Thyroid gland (tissue), 4 donors: Measurements from ENCODE around the gene NEK2.

ENCODE experiments used
- POLR2A ChIP-seq, 2 donors: fragments of 450-650 bp; IDR thresholded peaks; one replicate each; pipeline ENCODE4 v1.6.1; 2017; ENCODE audit warnings: antibody characterized with exemption in 2 of 2, mild to moderate bottlenecking in 2 of 2, moderate library complexity in 1 of 2
- TF ChIP-seq, protein P1 (sequence below), 6 experiments: fragments of 200-600 bp in 3 of 6; fragments of 450-650 bp in 3 of 6; sonication (generic) in 3 of 6; IDR thresholded peaks; one replicate each; pipeline ENCODE4 v1.5.1; 2016 to 2019; ENCODE audit warnings: antibody characterized with exemption in 6 of 6, mild to moderate bottlenecking in 2 of 6, inconsistent platforms in 1 of 6, moderate library complexity in 1 of 6

GRCh38 chr1:211652371-211652770 lies 23.1 kb downstream of the NEK2 start:
- TF ChIP-seq, protein P1, sequence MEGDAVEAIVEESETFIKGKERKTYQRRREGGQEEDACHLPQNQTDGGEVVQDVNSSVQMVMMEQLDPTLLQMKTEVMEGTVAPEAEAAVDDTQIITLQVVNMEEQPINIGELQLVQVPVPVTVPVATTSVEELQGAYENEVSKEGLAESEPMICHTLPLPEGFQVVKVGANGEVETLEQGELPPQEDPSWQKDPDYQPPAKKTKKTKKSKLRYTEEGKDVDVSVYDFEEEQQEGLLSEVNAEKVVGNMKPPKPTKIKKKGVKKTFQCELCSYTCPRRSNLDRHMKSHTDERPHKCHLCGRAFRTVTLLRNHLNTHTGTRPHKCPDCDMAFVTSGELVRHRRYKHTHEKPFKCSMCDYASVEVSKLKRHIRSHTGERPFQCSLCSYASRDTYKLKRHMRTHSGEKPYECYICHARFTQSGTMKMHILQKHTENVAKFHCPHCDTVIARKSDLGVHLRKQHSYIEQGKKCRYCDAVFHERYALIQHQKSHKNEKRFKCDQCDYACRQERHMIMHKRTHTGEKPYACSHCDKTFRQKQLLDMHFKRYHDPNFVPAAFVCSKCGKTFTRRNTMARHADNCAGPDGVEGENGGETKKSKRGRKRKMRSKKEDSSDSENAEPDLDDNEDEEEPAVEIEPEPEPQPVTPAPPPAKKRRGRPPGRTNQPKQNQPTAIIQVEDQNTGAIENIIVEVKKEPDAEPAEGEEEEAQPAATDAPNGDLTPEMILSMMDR (IDR thresholded peaks at IDR 0.05) = no peak
- no peak for TF ChIP-seq POLR2A (IDR thresholded peaks at IDR 0.05)
